ENCODE results near the gene TEX52.
"Not testable (repeated sequence)": the region's sequence is repeated elsewhere in the genome, so short reads cannot be mapped to it uniquely, and the experiment has no call there.

The TEX52 gene

DNA sequence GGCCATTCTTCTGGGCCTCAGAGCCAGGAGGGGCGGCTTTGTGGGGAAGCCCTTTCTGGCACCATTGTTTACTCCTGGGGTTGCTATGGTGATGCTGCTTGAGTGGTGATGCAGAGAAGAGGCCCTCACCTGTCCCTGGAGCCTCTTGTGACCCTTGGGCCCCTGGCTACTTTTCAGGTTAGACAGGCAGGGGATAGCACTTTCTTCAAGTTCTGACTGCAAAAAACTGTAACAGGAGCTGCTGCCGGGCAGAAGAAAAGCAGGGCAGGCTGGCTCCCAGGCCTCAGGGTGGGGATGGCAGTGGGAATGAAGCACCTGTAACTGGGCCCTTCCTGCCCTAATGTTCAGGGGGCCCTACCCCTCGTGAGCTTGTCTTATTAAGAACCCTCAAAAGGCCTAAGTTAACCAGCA, at the start of gene TEX52:
TEX52 (minus strand) TSS at position 19 of the 411 bp plus-strand sequence; CDS start at position 6, 13 bp downstream.
- DNase-seq: no peak

DNA sequence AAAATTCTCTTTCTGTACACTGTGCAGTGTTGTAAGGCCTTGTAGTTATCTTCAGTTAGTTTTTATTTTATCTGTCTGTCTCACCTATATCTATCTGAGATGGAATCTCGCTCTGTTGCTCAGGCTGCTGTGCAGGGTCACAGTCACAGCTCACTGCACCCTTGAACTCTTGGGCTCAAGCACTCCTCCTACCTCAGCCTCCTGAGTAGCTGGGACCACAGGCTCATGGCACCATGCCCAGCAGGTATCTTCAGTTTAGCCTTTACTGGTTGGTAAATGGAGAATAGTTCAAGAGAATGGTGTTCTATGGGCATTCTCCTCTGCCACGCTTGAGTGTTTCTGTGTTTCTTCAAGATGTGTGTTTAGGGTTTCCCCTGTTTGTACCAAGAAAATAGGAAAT, 47.4 kb upstream of the TEX52 start:
- DNase-seq: no peak

DNA sequence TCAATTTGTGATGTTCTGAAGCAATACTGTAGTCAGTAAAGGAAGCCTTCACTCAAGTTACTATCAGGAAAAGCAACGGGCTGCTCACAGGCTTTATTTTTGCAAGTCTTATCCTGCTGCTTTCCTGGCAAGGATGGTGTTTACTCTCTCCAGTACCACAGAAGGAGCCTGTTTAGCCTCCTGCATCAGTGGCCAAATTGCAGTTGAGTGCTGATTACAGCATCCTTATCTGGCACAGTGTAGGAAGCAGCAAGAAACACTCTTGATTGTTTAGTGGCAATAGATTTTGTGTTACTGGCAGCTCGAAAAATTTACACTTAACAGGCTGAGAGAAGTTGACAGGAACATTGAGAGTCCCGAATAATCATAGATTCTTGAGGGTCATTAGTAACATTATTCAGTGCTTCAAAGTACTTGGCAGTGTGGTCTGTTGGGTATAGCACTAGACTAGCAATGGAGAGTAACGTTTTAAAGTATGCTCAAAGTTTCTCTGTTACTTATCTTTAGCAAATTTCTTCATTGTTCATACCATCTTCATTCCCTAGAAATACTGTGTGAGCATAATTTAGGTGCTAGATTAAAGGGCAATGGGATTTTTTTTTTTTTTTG, 45.5 kb upstream of the TEX52 start:
- no peak for DNase-seq

DNA sequence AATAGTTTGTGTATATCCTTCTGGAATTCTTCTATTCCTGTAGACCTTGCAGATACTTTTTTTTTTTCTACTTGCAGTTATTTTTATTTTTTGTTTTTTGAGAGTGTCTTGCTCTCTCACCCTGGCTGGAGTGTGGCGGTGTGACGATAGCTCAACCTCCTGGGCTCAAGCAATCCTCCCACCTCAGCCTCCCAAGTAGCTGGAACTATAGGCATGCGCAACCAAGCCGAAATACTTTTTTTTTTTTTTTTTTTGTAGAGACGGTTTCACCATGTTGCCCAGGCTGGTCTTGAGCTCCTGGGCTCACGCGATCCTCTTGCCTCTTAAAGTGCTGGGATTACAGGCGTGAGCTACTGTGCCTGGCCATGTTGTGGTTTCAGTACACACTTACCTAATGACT, 43.8 kb upstream of the TEX52 start:
- no peak for DNase-seq

DNA sequence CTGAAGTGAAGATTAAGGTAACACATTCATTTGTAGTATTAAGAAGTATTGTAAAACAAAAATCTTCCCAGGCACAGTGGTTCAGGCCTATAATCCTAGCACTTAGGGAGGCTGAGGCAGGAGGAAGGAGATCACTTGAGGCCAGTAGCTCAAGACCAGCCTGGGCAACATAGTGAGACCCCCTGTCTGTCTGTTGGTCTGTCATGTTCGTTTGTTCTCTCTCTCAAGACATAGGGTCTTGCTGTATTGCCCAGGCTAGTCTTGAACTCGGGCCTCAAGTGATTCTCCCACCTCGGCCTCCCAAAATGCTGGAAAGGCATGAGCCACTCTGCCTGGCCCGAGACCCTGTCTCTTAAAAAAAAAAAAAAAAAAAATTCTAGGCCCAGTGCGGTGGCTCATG, 40.6 kb upstream of the TEX52 start:
- no peak for DNase-seq

DNA sequence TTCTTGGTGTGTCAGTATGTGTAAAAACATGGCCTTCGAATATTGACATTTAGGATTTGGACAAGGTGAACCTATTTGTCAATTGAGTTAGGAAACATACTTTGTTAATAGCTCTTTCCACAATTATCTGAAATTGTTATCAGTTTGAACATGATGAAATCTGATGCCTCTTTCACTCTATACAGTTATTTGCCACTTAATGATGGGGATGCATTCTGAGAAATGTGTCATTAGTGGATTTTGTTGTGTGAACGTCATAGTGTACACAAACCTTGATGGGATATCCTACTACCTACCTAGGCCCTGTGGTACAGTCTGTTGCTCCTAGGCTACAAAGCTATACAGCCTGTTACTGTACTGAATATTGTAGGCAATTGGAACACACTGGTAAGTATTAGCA, 38.7 kb upstream of the TEX52 start:
- no peak for DNase-seq

DNA sequence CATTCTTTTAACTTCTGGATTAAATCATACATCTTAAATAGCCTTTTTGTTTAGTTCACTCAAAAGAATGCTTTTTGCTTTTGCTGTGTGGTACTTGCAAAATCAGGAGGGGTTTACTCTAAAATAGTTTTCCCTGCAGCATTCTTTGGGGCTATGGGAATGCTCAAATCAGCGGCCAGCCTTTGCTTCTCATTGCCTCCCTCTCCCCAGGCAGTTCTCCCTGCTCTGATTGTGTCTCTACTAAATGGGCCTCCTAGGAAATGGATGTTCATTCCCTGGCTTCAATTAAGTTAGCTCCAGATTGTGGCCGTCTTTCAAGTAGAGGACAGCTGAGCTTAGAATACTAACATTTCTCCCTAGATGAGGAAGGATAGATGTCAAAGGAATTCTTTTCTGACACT, 38.2 kb upstream of the TEX52 start:
- no peak for DNase-seq

DNA sequence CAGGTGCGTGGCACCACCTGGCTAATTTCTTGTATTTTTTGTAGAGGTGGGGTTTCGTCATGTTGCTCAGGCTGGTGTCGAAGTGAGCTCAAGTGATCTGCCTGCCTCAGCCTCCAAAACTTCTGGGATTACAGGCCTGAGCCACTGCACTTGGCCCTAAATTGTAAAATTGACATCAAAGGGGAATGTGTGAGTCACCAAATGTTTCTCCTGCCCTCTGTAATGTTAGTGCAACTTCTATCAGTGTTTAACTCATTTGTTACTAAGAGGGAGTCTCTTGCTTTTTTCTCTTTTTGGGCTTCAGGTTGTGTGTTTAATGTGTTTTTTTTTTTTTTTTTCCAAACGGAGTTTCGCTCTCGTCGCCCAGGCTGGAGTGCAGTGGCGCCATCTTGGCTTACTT, 36.2 kb upstream of the TEX52 start:
- DNase-seq: no peak

DNA sequence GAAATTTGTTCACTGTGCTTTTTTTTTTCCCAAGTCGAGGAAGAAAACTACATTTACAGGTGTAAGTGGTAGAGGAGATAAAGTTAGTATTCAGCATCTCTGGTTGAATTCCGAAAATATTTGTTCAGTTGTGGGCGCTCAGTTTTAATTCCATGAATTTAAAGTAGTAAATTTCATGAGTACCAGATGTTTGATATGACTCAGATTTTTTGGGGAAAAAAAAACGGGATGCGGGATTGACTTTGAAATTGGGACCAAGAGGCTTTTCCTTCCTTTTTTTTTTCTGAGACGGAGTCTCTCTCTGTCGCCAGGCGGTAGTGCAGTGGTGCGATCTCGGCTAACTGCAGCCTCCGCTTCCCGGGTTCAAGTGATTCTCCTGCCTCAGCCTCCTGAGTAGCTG, 35.4 kb upstream of the TEX52 start:
- DNase-seq: no peak

DNA sequence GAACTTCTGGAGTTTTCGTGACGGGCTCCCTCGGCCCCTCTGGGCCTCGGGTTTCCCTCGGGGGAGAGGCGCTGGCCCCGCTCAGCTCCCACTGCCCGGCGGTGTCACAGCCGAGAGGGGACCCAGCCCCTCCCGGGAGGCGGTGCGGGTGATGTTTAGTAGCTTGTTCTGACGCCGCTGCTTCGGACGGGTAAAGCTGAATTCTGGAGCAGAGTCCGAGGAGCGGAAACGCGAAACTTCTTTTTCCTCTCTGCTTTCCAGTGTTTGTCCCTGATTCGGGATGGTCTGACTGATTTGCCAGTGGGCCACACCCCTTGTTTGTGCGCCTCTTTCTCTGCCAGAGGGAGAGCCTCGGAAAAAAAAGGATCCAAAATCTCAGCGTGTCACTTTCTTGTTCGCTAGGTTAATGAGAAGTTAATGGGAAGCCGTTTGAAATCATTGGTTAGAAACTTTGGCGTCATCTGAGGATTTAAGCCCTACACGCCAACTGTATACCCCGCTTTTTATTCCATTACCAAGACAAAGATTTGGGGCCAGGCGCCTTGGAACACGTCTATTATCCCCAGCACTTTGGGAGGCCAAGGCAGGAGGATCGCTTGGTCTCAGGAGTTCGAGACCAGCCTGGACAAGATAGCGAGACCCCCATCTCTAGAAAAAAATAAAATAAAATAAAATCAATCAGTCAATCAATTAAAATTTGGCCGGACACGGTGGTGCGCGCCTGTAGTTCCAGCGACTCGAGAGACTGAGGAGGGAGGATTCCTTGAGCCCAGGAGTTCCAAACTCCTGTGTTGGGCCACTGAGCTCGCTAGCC, 34.6 kb upstream of the TEX52 start:
- peak; percentile 14 for DNase-seq

DNA sequence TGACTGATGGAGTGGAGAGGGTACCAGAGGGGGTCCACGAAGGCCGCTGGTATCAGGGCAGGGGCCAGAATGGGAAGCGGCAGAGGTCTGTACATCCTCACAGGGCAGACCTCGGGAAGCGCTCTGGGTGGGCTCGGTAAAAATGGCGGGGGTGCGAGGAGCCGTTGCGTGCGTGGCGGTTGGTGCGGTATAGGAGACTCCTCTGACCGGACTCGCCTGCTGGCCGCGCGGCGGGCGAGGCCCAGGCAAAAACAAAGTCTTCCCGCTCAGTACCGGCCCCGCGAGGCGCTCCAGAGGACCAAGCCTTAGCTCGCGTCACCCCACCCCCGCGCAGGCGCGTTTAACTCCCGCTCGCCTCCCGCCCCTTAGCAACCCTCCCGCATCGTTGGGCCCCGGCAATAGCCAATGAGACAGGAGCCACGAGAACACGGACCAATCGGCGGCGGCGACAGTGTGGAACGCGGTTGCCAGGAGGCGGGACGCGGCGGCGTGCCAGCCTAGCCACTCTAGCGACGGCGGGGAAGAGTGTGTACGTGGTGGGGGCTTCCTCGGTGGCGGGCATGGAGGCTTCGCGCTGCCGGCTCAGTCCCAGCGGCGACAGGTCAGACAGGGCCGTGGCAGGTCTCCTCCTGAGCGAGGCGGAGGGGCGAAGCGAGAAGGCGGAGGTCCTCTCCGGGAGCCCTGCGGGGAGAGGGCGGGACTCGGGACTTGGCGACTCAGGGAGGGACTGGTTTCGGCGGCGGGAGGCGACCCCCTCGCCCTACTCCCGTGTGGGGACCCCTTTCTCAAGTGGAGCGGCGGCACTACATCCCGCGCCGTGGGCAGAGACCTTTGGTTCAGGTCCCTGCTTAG, 33.8 kb upstream of the TEX52 start, which contains the start of gene TULP3:
TULP3 (plus strand) TSS at position 504 of the 852 bp plus-strand sequence; CDS start at position 561, 57 bp downstream.
- DNase-seq: peak; percentile 96

DNA sequence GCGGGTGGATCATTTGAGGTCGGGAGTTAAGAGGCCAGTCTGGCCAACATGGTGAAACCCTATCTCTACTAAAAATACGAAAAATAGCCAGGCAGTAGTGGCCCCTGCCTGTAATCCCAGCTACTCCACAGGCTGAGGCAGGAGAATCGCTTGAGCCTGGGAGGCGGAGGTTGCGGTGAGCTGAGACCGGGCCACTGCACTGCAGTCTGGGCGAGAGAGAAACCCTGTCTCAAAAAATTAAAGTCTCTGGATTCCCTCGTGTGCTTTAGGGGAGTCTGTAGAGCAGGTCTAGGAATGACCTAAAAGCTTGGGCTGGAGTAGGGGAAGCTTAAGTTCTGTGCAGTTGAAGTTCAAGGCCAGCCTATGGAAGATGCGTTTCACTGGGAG, 33.2 kb upstream of the TEX52 start:
- DNase-seq: no peak

DNA sequence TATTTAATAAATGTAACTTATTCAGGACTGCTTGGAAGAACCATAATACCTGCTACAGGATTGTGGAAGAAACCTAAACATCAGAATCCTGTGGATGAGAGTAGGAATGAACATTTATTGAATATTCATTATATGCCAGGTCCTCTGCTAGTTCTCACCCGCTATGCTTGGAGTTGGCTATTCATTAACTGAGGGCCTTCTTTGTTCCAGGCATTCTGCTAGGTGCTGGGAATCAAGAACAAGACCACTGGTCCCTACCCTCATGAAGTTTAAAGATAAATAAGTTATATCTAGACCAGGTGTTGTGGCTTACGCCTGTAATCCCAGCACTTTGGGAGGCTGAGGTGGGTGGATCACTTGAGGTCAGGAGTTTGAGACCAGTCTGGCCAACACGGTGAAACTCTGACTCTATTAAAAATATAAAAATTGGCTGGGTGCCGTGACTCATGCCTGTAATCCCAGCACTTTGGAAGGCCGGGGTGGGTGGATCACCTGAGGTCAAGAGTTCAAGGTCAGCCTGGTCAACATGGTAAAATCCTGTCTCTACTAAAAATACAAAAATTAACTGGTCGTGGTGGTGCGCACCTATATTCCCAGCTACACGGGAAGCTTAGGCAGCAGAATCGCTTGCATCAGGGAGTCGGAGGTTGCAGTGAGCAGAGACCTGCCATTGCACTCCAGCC, 30.1 kb upstream of the TEX52 start:
- no peak for DNase-seq

DNA sequence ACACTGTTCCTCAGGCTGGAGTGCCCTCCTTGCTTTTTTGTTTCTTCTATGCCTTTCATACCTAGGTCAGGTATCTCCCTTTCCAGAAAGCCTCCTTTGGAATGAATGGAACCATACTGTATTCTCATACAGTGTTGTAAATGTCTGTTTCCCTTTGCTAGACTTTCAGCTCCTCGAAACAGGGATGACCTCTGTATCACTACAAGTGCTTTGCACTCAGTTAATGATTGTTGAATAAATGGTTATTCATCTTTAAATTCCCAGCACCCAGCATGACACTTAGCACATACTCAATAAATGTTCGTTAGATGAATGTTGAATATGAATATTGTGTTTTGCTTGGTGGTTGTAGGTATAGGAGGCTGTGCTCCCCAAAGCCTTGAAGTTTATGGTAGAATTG, 28.0 kb upstream of the TEX52 start:
- DNase-seq: no peak

DNA sequence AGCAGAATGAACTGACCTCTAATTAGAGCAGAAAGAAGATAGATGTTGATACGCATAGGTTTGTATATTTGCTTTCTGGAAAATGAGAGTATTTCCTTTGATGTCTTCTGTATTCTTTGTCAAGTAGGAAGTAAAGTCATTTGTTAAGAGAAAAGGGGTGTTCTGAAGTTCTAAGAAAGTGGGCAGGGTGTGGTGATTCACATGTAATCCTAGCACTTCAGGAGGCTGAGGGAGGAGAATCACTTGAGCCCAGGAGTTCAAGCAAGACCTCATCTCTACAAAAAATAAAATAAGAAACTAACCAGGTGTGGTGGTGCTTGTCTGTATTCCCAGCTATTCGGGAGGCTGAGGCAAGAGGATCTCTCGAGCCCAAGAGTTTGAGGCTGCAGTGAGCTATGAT, 23.0 kb upstream of the TEX52 start:
- DNase-seq: no peak

DNA sequence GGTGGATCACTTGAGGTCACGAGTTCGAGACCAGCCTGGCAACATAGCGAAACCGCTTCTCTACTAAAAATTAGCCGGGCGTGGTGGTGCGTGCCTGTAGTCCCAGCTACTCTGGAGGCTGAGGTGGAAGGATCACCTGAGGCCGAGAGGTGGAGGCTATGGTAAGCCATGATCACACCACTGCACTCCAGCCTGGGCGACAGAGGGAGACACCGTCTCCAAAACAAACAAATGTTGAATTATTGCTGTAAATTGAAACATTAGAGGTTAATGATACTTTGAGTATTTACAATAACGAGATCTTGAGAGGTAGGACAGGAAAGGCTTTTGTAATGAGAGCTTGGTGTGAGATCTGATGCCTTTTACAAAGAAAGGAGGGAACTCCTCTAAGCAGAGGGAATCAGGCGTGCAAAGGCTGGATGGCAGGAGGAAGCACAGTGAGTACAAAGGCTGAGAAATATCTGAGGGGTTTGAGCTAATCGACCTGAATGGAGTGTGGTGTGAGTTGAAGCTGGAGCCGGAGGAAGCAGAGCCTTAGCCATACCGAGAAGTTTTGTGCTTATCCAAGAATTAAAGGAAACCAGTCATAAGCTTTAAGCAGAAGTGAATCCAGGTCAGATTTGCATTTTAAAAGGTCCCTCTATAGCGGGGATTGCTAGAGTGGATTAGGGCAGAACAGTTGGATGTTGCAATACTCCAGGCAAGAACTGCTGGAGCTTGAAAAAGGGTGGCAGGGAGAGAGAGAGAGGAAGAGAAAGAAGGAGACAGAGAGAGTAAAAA, 21.3 kb upstream of the TEX52 start:
- DNase-seq: no peak

DNA sequence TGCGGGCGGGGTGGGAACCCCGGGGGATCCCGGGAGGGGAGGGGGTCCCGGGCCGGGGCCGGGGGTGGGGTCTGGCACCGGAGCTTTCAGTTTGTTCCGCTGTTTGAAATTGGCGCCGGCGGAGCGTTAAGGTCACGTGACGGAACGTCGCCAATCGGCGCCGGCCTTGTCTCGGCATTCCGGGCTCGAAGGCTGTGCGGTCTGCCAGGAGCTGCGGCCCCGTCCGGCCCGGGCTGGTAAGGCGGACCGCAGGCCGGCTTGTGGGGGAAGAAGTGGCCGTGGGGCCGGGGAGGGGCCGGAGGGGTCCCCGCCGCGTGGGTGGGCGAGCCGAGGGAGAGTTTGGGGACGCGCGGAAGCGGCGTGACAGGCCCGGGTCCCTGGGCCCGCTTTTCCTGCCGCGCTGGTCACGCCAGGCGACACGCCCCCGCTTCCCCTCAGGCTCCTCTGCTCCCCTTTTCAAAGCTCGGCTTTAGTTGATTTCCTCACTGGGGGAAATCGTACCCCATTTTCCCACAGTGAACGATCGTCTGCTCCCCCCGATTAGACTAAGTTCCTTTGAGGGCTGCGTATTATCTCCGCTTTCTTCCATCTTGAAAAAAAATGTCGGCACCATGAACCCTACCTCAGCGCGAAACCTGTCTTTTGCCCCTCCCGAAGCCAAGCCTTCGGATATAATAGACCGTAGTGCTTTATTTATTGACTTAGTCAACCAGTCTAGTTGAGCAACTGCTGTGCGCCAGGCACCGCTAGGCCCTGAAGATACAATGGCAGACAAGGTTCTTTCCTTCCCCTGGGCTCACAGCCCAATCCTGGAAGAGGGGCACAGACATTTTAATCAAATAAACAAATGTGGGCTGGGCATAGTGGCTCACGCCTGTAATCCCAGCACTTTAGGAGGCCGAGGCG, 20.5 kb upstream of the TEX52 start, which contains the start of the genes FOXM1 and RHNO1:
FOXM1 (minus strand) TSS at position 128 of the 906 bp plus-strand sequence. CDS start 2,696 bp downstream, outside the sequence.
RHNO1 (plus strand) TSS at position 177 of the 906 bp plus-strand sequence. CDS start 8,144 bp downstream, outside the sequence.
- DNase-seq: peak; percentile 71

DNA sequence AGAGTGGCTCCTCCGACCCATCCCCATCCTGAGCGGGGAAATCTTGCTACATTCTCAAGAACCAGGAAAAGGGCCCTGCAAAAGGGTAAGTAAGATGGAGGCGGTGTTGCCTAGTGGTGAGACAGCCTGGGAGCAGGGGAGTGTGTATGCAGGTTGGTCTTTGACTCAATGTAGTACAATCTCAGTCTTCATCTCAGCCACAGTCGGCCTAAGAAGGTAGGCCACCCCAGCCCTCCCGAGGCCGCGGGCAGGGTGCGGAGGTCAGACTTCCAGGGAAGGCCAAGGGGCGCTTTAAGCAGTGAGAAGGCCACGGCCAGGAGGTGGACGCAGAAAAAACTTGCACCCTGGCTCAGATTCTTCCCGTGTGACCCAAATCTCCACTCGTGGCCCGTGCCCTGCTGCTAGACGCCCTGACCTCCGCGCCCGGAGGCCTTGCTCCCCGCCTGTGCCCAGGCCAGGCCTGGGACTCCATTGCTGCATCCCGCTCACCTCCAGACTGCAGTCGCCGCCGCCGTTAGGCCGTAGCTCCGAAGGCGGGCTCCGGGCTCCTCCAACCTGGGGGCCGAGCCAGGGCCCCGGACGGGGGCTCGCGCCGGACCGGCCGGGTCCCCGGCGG, 19.7 kb upstream of the TEX52 start:
- no peak for DNase-seq

DNA sequence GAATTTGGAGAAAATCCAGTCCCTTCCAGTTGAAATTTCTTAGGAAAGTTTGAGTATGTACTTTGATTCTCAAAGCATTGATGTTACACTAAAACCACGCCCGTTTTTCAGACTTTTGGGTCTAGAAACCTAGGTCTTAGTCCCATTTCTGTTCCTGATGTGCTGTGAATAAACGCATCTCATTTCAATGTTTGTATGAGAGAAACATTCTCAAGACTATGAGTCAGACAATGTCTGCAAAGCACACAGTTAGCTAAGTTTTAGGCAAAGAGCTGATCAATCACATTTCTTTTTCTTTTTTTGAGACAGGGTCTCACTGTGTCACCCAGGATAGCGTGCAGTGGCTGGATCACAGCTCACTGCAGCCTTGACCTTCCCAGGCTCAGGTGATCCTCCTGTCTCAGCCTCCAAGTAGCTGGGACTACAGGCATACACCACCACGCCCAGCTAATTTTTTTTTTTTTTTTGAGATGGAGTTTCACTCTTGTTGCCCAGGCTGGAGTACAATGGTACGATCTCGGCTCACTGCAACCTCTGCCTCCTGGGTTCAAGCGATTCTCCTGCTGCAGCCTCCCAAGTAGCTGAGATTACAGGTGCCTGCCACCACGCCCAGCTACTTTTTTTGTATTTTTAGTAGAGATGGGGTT, 12.3 kb upstream of the TEX52 start:
- DNase-seq: not testable (repeated sequence)

DNA sequence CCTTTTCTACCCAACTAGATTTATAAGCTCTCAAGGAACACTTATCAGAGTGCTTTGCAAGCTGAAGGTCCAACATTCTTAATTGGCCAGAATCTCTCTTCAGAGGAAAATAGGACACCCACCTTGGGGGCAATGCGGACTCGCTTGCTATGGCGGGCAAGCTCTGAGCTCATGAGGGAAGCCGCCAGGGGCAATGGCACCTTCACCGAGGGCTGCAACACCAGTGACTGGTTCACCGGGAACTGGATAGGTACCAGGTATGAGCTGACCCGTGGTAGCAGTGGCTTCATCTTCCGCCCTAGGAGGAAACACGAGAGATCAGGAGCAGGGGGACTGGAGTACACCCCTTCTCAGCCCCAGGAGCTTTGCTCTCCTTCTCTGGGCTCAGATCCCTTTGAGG, 7.4 kb upstream of the TEX52 start:
- DNase-seq: no peak
